Effector memory CD8-positive, alpha-beta T cell (primary cell): ENCODE data around the gene KANSL3.
A peak's percentile ranks its signal among the peaks of the same experiment; 100 is the strongest.

Source experiments
- ATAC-seq: fragments of 150-1000 bp; cut with Tn5 transposase; replicated peaks from 2 replicates; pipeline ENCODE4 v1.10.0; 2021; ENCODE audit warnings: mild to moderate bottlenecking, moderate library complexity
- DNase-seq, 3 experiments: peaks; one replicate each; pipeline ENCODE4 v3.0.0; 2021
- H3K27ac Mint-ChIP-seq, 2 donors: one replicate each; pipeline ENCODE4 v1.8.0; 2022; ENCODE audit warnings: mild to moderate bottlenecking in 2 of 2, mixed read lengths in 2 of 2, moderate library complexity in 2 of 2
- H3K27me3 Mint-ChIP-seq, 2 donors: one replicate each; pipeline ENCODE4 v1.8.0; 2022; ENCODE audit warnings: mixed read lengths in 2 of 2
- H3K36me3 Mint-ChIP-seq: one replicate; pipeline ENCODE4 v1.8.0; 2022; ENCODE audit warnings: mild to moderate bottlenecking, moderate library complexity, mixed read lengths; ENCODE audit not compliant: insufficient read depth
- H3K4me1 Mint-ChIP-seq, 2 donors: one replicate each; pipeline ENCODE4 v1.8.0; 2022; ENCODE audit warnings: low read depth in 2 of 2, mixed read lengths in 2 of 2
- H3K4me3 Mint-ChIP-seq, 2 donors: one replicate each; pipeline ENCODE4 v1.8.0; 2022; ENCODE audit warnings: mild to moderate bottlenecking in 2 of 2, mixed read lengths in 2 of 2, moderate library complexity in 2 of 2
- H3K9me3 Mint-ChIP-seq, 2 donors: one replicate each; pipeline ENCODE4 v1.8.0; 2022; ENCODE audit warnings: mixed read lengths in 2 of 2

KANSL3 gene

DNA sequence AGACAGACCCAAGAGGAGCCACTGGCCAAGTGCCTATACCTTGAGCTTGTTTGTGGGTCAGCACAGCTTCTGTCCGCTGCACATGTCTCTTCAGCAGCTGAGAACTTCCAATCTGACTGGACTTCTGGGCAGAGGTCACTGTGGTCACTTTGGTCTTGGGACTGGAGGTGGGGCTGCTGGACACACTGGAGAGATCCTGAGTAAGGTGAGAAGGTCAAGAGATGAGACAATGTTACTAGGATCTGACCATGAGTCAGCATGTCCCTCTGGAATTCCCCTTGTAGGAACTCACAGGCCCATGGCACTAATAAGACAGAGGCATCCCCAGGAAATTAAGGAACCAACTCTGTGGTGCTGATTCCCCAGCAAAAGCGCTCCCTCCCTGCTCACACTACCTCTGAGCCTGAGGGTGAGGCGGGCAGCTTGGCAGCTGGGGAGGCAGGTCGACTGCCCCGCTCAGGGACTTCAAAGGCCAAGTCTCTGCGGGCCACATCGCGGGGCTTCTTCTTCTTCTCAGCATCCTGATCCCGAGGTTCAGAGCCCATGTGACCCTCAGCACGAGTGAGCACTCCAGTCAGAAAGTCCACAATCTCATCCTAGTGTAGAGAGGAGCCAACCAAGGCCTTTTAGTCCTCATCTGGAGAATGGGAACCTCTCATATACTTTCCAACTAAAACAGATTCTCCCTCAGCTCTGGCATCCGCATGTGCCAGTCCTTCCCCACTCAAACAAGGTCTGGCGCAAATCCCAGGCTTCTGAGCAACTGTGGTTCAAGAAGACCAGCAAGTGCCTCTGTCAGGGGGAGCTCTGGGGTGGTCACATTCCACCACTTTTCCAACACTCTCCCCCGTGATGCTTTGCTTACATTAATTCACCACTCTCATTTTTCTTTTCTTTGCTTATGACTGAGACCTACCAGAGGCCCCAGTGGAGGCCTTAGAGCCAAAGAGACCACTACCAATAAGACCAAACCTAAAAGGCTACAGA, 29.4 kb downstream of the KANSL3 start:
- Mint-ChIP-seq H3K36me3 (peaks cover 85% of the 10 kb centered on the region), H3K27ac (peak overlapping the region; percentile 36 to 78), H3K4me1 (peaks cover 4 to 15% of the 10 kb centered on the region in 2 donors), H3K27me3 (no peaks in the 10 kb centered on the region), H3K9me3 (no peaks in the 10 kb centered on the region), H3K4me3 (no peak overlapping the region)
- ATAC-seq: no peak
- no peak for DNase-seq

DNA sequence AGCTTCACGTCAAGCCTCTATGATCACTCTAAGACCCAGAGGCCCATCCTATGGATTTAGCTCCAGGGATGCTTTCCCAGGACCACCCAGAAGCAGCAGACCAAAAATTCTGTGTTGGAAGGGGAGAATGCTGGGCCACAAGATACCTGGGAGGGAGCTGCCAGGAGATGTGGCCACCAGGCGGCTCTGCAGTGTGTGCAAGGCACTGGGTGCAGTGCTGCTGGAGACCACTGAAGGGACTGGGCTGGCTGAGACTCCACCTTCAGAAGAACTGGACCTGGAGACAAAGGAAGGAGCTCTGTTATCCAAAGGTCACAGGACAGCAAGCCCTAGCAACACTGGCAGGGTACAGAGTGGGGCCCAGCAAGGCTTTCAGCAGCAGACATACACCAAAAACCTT, 34.0 kb downstream of the KANSL3 start:
- no peak overlapping the region for H3K4me3 Mint-ChIP-seq
- ATAC-seq (no peak), DNase-seq (no peak)
- peak overlapping the region in 1 of 2 donors; percentile 32 for H3K27ac Mint-ChIP-seq
- H3K9me3 Mint-ChIP-seq: no peaks in the 10 kb centered on the region
- no peaks in the 10 kb centered on the region for H3K27me3 Mint-ChIP-seq
- peaks cover 78% of the 10 kb centered on the region for H3K36me3 Mint-ChIP-seq
- H3K4me1 Mint-ChIP-seq: peaks cover 3 to 22% of the 10 kb centered on the region in 2 donors

DNA sequence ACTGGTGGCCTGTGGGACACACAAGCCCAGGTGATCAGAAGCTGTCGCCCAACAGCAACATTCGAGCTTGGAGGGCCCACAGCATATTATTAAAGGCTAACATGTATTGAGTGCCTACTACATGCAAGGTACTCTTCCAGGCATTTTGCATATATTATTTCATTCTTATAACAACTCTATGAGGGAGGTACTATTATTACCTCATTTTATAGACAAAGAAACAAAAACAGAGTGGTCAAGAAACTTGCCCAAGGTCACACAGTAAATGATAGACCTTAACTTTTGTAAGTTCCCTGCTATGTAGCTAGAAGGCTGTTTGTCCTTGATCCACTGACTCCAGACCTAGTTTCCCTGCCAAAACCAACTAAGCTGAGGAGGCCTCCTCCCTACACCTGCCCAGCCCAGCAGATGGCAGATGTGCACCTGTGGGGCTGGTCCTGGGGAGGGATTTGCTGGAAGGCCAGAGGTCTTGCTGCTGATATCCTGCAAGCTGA, 35.7 kb downstream of the KANSL3 start:
- ATAC-seq (no peak), DNase-seq (peak in 1 of 3 experiments; percentile 11)
- Mint-ChIP-seq H3K9me3 (no peaks in the 10 kb centered on the region), H3K27ac (peak overlapping the region; percentile 82), H3K4me3 (no peak overlapping the region), H3K27me3 (no peaks in the 10 kb centered on the region), H3K4me1 (peaks cover 1 to 16% of the 10 kb centered on the region in 2 donors), H3K36me3 (peaks cover 73% of the 10 kb centered on the region)

DNA sequence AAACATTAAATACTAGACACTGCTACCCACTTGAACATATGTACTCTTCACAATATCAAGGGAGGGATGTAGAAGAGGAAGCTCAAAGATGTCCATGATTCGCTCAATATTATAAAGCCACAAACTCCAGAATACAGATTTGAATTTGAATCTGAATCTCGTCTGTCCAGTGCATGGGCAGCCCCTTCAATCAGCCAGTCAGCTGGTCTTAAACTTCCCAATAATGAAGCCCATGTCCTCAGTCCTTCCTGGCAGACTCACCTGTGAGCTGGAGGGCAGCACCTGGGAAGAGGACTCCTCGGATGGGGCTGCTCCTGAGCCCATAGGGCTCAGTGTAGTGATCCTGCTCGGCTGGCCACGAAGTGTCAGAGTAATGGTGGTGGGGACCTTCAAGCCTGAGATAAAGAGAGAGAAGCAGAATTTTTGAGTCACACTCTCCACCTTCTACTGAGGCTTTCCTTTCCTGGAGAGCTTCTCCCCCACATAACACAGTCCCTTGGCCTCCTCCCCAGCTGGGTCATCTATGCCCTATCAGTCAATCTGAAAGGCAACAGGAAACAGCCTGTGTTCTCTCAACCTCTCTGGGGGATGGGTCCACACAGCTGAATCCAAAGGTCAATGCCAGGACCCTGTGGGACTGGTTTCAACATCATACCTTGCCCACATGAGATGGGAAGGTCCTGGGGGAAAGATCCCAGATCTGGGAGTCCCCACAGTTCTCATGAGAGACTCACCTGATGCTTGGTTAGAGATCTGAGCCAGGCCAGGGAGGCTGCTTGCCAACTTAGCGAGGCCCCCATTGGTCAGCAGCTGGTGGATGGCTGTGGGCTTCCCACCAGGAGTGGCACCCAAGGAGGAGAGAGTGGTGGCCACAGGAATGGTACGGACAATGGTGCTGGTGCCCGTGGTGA, 36.5 kb downstream of the KANSL3 start:
- no peak for DNase-seq
- Mint-ChIP-seq H3K36me3 (peaks cover 74% of the 10 kb centered on the region), H3K27me3 (no peaks in the 10 kb centered on the region), H3K4me1 (peaks cover 1 to 12% of the 10 kb centered on the region in 2 donors), H3K27ac (peak overlapping the region; percentile 82), H3K4me3 (no peak overlapping the region), H3K9me3 (no peaks in the 10 kb centered on the region)
- ATAC-seq: no peak

DNA sequence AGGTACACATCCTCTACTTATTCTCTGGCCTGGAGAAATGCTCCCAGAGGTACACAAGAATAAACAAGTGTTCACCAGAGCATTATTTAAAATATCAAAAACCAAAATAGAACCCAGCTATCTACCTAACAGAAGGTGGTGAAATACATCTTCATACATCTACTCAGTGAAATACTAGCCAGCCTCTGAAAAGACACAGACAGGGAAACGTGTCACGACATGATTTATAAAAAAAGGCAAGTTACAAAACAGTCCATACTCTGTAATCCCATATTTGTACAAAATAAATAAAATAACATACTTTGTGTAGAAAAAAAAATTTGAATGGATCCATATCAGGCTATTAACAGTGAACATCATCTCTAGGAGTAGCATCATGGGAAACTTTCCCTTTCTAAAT, 38.2 kb downstream of the KANSL3 start:
- Mint-ChIP-seq H3K9me3 (no peaks in the 10 kb centered on the region), H3K4me3 (no peak overlapping the region), H3K27me3 (no peaks in the 10 kb centered on the region), H3K4me1 (peaks cover 6 to 16% of the 10 kb centered on the region in 2 donors), H3K27ac (peak overlapping the region in 1 of 2 donors; percentile 68), H3K36me3 (peaks cover 65% of the 10 kb centered on the region)
- ATAC-seq (no peak), DNase-seq (no peak)

DNA sequence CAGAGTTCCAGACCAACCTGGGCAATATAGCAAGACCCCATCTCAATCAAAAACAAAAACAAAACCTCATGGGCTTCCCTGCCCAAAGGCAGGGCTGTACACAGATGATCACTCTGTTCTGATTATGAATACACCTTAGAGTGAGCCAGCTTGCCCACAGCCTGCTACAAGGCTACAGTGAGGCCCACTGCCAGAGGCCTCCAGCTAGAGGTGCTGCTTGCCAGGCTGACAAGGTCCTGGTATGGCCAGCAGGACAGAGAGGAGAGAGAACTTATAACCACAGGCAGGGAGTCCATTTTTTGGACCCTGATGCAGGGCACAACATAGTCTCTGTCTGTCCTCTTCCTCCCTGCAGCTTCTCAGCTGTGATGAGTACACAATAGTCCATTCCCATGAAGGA, 41.5 kb downstream of the KANSL3 start:
- H3K4me1 Mint-ChIP-seq: peaks cover 26 to 43% of the 10 kb centered on the region in 2 donors
- ATAC-seq: no peak

DNA sequence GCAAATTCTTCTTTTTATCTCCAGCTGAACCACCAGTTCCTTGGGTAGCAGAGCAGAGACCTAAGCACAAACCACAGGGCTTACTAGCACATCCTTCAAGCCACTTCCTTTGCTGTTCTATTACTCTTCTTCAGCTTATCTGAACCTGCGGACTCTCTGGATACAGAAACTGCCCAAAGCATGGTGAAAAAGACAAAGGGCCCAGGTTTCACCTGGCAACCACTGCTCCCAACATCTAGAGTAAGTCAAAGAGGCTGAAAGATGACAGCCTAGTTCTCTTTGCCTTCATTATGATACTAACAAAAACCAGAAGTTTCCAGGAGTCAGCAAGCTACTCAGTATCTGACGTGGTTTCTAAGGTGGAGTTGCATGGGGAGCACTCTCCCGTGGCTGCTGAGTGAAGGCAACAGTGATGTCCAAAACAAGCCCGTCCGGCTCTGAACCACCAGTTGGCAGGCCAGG, 43.4 kb downstream of the KANSL3 start:
- Mint-ChIP-seq H3K4me3 (peak overlapping the region; percentile 66 to 72), H3K36me3 (peaks cover 36% of the 10 kb centered on the region), H3K4me1 (peaks cover 28 to 48% of the 10 kb centered on the region in 2 donors)

More for the DNA sequence above, 41.5 kb downstream of the KANSL3 start:
- Mint-ChIP-seq H3K4me3 (no peak overlapping the region), H3K36me3 (peaks cover 37% of the 10 kb centered on the region), H3K27ac (peak overlapping the region; percentile 32 to 74), H3K27me3 (no peaks in the 10 kb centered on the region), H3K9me3 (no peaks in the 10 kb centered on the region)
- DNase-seq: no peak

DNA sequence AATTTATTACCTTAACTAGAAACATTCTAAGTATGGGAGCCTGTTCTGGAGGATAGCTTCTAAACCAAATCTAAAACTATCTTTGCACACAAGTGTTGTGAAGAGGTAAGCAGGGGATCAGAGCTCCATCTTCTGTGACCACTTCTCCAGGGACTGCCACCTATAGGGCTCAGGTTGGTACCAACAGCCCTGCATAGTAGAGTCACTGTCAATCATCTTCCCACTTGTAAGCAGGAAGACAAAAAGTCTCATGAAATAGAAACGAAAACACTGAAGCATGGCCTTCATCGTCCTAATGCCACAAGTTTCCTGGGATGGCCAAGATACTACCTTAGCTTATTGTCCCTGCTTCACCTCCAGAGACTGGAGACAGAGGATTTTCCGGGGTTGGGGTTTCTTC, 43.8 kb downstream of the KANSL3 start:
- DNase-seq: no peak
- Mint-ChIP-seq H3K9me3 (no peaks in the 10 kb centered on the region), H3K27ac (peak overlapping the region; percentile 93 to 94), H3K36me3 (peaks cover 31% of the 10 kb centered on the region), H3K4me1 (peaks cover 30 to 52% of the 10 kb centered on the region in 2 donors), H3K4me3 (peak overlapping the region; percentile 66 to 72), H3K27me3 (no peaks in the 10 kb centered on the region)
- peak; percentile 46 for ATAC-seq

More for the DNA sequence above, 43.4 kb downstream of the KANSL3 start:
- H3K27ac Mint-ChIP-seq: peak overlapping the region; percentile 93 to 94
- no peaks in the 10 kb centered on the region for H3K27me3 Mint-ChIP-seq
- ATAC-seq (peak; percentile 94), DNase-seq (peak; percentile 6 to 32 (median 21))
- H3K9me3 Mint-ChIP-seq: no peaks in the 10 kb centered on the region

DNA sequence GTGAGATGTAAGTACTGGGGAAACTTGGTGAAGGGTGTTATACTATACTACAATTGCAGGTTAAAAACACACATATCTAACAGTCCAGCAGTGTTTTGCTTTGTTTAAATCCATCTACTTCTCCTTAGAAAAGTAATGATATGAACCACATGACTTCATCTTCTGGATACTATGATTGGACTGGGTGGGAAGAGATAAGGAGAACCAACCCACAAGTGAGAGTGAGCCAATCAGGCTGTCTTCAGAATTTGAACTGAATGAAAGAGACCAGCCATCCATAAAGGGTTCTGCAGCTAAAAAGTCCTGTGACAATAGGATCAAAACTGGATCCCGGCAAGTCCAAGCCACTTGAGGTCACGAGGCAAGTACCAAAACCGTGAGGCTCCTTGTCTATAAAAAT, 46.6 kb downstream of the KANSL3 start:
- Mint-ChIP-seq H3K9me3 (no peaks in the 10 kb centered on the region), H3K36me3 (peaks cover 18% of the 10 kb centered on the region), H3K4me1 (peaks cover 37 to 67% of the 10 kb centered on the region in 2 donors), H3K4me3 (no peak overlapping the region), H3K27me3 (no peaks in the 10 kb centered on the region), H3K27ac (peak overlapping the region; percentile 38 to 94)
- ATAC-seq (no peak), DNase-seq (no peak)

DNA sequence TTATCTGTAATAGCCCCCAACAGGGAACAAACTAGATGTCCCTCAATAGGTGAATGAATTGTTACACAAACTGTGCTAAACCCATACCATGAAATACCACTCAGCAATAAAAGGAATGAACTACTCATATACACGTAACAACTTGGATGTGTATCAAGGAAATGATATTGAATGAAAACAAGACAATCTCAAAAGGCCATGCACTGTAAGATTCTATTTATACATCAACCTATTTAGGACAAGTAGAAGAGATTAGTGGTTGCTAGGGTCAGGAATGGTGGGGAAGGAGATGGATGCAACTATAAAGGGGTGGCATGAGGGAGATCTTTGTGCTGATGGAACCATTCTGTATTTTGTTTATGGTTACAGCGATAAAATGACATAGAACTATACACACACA, 47.1 kb downstream of the KANSL3 start:
- peaks cover 18% of the 10 kb centered on the region for H3K36me3 Mint-ChIP-seq
- no peak overlapping the region for H3K4me3 Mint-ChIP-seq
- H3K4me1 Mint-ChIP-seq: peaks cover 37 to 68% of the 10 kb centered on the region in 2 donors
- no peaks in the 10 kb centered on the region for H3K27me3 Mint-ChIP-seq
- H3K9me3 Mint-ChIP-seq: no peaks in the 10 kb centered on the region
- DNase-seq (no peak), ATAC-seq (no peak)
- peak overlapping the region; percentile 38 to 94 for H3K27ac Mint-ChIP-seq

DNA sequence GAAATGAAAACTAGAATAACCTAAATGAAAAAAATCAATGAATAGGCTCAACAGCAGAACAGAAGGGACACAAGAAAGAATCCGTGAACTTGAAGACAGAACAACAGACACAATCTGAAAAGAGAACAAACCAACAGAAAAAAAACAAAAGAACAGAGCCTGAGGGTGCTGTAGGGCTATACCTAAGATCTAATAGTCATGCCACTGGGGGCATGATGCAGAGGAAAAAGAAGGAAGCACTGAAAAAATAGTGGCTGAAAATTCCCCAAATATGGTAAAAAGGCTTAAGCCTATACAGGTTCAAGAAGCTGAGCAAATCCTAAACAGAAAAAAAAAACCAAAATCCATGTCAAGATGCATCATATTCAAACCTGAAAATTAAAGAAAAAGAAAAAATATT, 50.3 kb downstream of the KANSL3 start:
- ATAC-seq: no peak
- Mint-ChIP-seq H3K27me3 (no peaks in the 10 kb centered on the region), H3K4me3 (no peak overlapping the region), H3K9me3 (no peaks in the 10 kb centered on the region), H3K27ac (peak overlapping the region; percentile 3 to 57), H3K36me3 (peaks cover 18% of the 10 kb centered on the region), H3K4me1 (peaks cover 12 to 37% of the 10 kb centered on the region in 2 donors)
- no peak for DNase-seq

DNA sequence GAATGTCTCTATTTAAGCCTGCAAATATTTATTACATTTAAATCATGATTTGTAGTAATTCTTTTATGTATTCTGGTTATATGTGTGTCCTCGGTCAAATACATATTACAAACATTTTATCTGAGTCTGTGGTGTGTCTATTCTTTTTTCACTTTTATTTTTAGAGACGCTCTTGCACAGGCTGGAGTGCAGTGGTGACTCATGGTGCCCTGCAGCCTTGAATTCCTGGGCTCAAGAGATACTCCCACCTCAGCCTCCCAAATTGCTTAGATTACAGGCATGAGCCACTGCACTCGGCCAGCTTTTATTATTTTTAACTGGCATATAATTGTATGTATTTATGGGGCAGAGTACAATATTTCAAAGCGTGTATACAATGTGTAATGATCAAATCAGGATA, 54.1 kb downstream of the KANSL3 start:
- H3K9me3 Mint-ChIP-seq: no peaks in the 10 kb centered on the region
- no peaks in the 10 kb centered on the region for H3K27me3 Mint-ChIP-seq
- ATAC-seq (no peak), DNase-seq (no peak)
- peaks cover 8 to 16% of the 10 kb centered on the region in 2 donors for H3K4me1 Mint-ChIP-seq
- H3K36me3 Mint-ChIP-seq: peaks cover 7% of the 10 kb centered on the region
- H3K4me3 Mint-ChIP-seq: no peak overlapping the region
- H3K27ac Mint-ChIP-seq: no peak overlapping the region

DNA sequence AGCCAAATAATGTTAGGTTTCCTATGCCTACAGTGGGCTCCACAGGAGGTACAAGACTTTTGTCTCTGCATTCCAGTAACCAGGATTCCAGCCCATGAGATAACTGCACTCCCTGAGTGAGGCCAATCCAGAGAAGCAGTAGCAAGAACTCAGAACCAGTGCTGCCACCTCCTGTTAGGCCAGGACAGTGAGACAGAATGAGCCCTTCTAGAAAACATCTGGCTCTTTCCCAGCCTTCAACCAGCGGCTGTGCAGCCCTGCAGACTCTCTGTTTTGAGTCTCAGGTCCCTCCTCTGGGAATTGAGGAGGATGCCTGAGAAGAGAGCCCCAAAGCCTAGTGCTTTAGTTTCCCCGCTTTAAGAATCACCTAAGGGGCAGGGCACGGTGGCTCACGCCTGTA, 57.3 kb downstream of the KANSL3 start:
- H3K9me3 Mint-ChIP-seq: no peaks in the 10 kb centered on the region
- peaks cover 3% of the 10 kb centered on the region for H3K36me3 Mint-ChIP-seq
- peaks cover 0 to 1% of the 10 kb centered on the region in 2 donors for H3K4me1 Mint-ChIP-seq
- no peak overlapping the region for H3K27ac Mint-ChIP-seq
- DNase-seq (no peak), ATAC-seq (no peak)
- no peaks in the 10 kb centered on the region for H3K27me3 Mint-ChIP-seq
- H3K4me3 Mint-ChIP-seq: no peak overlapping the region
